Activated T-helper 17 cell treated with anti-CD3 and anti-CD28 coated beads, Interleukin-2, amount 50 U/mL, for 72 hours (primary cell): ENCODE measurements around the gene DOHH. TPM values are rescaled to one million over a fixed set of nuclear protein-coding genes. Genes with fewer than 3 reads are reported as not detected.

Source experiments
- ATAC-seq: fragments of 150-1000 bp; cut with Tn5 transposase; replicated peaks from 2 replicates; pipeline ENCODE4 v1.10.0; 2021; ENCODE audit warnings: mild to moderate bottlenecking, moderate library complexity
- H3K27ac Mint-ChIP-seq: one replicate; pipeline ENCODE4 v1.8.0; 2022; ENCODE audit warnings: mixed read lengths
- H3K27me3 Mint-ChIP-seq: one replicate; pipeline ENCODE4 v1.8.0; 2022; ENCODE audit warnings: mixed read lengths
- H3K36me3 Mint-ChIP-seq: one replicate; pipeline ENCODE4 v1.8.0; 2022; ENCODE audit warnings: low read depth, mild to moderate bottlenecking, mixed read lengths
- H3K4me1 Mint-ChIP-seq: one replicate; pipeline ENCODE4 v1.8.0; 2022; ENCODE audit warnings: mixed read lengths
- H3K4me3 Mint-ChIP-seq: one replicate; pipeline ENCODE4 v1.8.0; 2022; ENCODE audit warnings: mild to moderate bottlenecking, mixed read lengths
- H3K9me3 Mint-ChIP-seq: one replicate; pipeline ENCODE4 v1.8.0; 2022; ENCODE audit warnings: mixed read lengths
- total RNA-seq, 2 donors: library from RNA; stranded (reverse); gene quantifications; one replicate each; pipeline ENCODE4 v1.2.3, GENCODE V29; 2022

DOHH gene
- total RNA-seq, 2 donors from 2014 or later: 11.1 to 22.2 TPM

DNA sequence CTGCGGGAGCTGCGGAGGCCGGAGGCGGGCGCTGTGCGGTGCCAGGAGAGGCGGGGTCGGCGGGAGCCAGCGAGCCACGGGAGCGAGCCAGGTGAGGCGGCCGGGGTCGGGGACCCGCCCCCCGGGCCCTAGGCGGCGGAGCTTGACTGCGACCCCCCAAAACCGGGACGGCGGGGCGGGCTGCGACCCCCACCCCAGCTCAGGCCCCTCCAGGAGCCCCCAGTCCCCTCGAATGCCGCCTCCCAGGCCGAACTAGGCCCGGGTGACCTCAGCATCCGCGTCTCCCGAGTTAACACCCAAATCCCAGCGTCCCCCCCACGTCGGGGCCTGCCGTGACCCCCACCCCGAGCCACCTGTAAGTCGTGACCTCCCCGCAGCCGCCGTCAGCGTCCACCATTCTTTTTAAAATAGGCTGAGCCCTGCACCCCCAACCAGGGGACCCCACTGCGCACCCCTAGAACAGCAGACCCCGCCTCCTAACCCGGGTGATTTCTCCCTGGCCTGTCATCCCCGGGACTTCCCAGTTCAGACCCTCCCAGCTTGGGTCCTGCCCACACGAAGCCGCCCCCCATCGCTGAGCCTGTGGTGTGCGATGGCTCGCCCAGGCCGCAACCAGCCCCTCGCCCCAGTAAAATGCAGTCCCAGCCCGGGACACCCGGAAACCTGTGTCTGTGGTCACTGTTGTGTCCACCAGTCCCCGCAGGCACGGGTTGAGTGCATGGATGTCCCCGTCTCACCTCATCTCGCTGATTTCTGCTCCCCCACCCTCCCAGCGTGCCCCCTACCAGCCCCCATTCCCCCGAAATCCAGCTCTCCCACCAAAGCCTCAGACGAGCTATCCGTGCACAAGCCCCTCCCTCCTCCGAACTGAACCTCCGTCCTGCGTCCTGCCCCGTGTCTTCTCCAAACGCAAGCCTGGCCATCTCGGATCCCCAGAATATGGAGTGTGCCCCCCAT lies 6.2 kb upstream of the DOHH start:
- Mint-ChIP-seq H3K27me3 (no peaks in the 10 kb centered on the region), H3K4me1 (peaks cover 20% of the 10 kb centered on the region), H3K27ac (peak overlapping the region; percentile 97), H3K36me3 (peaks cover 32% of the 10 kb centered on the region), H3K4me3 (peak overlapping the region; percentile 81), H3K9me3 (no peaks in the 10 kb centered on the region)
- ATAC-seq: no peak

DNA sequence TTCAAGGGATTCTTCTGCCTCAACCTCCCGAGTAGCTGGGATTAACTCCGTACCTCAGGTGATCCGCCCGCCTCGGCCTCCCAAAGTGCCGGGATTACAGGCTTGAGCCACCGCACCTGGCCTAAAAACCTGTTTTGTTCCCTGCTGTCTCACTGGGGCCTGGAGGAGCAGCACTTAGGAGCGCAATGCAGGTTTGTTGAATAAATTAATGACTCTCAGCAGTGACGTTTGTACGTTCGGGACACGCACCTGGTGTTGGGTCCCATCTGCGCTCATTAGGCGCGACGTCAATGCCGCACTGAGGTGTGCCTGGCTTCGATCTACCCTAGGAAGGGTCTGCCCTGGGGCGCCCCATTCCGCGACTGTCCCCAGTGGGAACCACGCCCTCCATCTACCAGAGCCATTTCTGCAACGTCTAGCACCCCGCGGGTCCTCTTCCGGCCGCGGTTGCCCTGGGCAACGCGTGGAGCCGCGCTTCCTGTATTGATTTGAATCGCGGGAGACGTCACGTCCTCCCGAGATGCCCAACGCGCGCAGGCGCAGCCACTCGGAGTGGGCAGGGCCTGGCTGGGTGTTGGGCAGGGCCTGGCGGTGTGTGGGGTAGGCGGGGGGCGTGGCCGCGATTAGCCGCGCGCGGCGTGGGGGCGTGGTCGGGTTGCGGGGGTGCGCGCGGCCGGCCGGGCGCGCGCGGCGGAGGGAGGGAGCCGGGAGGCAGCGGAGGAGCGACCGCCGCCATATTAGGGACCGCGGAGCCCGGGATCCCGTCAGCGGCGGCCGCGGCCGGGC lies 5.3 kb upstream of the DOHH start, which contains the start of gene FZR1:
Gene FZR1, plus strand, starts transcription at position 714 of the 786 bp plus-strand sequence. CDS start 16,679 bp downstream, outside the sequence.
- Mint-ChIP-seq H3K36me3 (peaks cover 32% of the 10 kb centered on the region), H3K9me3 (peaks cover 3% of the 10 kb centered on the region), H3K4me3 (peak within 1 kb of the TSS; percentile 81), H3K27me3 (no peaks in the 10 kb centered on the region), H3K27ac (peak within 1 kb of the TSS; percentile 97), H3K4me1 (peaks cover 25% of the 10 kb centered on the region)
- ATAC-seq: peak; percentile 93

DNA sequence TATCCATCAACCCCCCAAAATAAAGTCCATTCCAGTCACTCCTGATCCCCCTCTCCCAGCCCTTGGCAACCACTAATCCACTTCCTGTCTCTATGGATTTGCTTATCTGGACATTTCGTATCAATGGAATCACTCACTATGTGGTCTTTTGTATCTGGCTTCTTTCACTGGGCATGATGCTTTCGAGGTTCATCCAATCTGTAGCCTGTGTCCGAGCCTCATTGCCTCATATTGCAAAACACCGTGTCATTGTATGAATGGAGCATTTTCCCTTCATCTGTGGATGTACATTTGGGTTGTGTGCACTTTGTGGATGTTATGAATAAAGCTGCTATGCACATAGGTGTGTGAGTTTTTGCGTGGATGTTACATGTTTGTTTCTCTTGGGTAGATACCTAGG lies 4.3 kb upstream of the DOHH start:
- H3K9me3 Mint-ChIP-seq: peaks cover 4% of the 10 kb centered on the region
- peaks cover 24% of the 10 kb centered on the region for H3K4me1 Mint-ChIP-seq
- H3K4me3 Mint-ChIP-seq: peak overlapping the region; percentile 81
- H3K27me3 Mint-ChIP-seq: no peaks in the 10 kb centered on the region
- H3K27ac Mint-ChIP-seq: no peak overlapping the region
- peaks cover 33% of the 10 kb centered on the region for H3K36me3 Mint-ChIP-seq
- no peak for ATAC-seq

DNA sequence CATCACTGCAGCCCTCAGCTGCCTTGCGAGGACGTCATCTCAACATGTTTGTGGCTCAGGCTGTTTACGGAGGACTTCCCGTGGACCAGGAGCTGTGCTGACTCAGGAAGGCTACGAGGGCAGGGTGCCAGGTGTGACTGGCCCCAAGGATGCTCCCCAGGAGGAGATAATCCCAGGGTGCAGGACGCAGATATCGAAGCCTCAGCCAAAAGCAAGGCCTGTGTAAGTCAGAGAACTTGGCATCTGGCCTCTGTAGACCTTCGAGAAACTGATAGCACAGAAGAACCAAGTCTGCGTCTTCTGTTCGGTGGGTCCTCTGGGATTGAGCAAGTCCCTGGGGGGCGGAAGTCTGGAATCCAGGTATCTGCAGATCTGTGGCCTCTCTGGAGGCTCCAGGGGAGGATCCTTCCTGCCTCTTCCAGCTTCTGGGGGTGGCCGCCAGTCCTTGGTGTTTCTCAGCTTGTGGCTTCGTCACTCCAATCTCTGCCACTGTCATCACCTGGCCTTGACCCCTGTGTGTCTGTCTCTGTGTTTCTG lies 2.6 kb upstream of the DOHH start:
- no peaks in the 10 kb centered on the region for H3K27me3 Mint-ChIP-seq
- H3K4me3 Mint-ChIP-seq: no peak overlapping the region
- no peak overlapping the region for H3K27ac Mint-ChIP-seq
- ATAC-seq: no peak
- peaks cover 4% of the 10 kb centered on the region for H3K9me3 Mint-ChIP-seq
- peaks cover 21% of the 10 kb centered on the region for H3K4me1 Mint-ChIP-seq
- peaks cover 18% of the 10 kb centered on the region for H3K36me3 Mint-ChIP-seq

DNA sequence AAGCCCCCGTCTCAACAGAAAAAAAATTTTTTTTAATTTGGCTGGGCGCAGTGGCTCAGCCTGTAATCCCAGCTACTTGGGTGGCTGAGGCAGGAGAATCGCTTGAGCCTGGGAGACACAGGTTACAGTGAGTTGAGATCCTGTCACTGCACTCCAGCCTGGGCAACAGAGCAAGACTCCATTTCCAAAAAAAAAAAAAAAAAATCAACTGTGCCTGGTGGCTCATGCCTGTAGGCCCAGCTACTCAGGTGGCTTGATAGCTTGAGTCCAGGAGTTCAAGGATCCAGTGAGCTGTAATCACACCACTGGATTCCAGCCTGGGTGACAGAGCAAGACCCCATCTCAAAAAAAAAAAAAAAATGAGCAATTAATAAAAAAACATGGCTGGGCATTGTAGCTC lies 1.3 kb upstream of the DOHH start:
- H3K27me3 Mint-ChIP-seq: no peaks in the 10 kb centered on the region
- H3K27ac Mint-ChIP-seq: no peak overlapping the region
- H3K9me3 Mint-ChIP-seq: peaks cover 4% of the 10 kb centered on the region
- H3K36me3 Mint-ChIP-seq: peaks cover 14% of the 10 kb centered on the region
- H3K4me3 Mint-ChIP-seq: no peak overlapping the region
- ATAC-seq: no peak
- H3K4me1 Mint-ChIP-seq: peaks cover 14% of the 10 kb centered on the region

DNA sequence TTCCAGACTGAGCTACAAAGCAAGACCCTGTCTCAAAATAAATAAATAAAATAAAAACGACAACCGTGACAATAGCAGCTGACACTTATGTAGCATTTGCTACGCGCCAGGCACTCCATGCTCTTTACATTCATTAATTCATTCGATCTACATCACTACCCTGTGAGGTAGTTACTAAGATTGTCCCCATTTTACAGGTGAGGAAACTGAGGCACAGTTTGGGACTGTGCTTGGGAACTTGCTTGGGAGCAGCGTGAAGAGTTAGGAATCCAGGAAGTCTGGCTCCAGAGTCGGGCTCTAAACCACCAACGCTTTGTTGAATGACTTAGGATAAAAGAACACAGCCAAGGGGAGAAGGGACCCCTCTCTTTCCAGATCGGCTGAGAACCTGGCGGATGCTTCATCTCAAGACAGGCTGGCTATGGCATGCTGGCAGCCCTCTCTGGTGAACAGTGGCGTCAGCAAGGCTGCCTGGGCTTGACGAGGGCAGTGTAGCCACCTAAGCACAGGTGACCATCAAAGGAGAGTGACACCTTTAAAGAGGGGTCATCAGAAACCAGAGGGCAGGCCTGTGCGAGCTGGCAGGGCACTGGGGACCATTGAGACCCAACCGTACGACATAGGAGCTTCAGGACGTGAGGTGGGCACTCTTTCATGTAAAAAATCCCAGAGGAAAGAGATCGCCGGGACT lies 591 bp downstream of the DOHH start:
- H3K4me1 Mint-ChIP-seq: peaks cover 14% of the 10 kb centered on the region
- H3K9me3 Mint-ChIP-seq: peaks cover 4% of the 10 kb centered on the region

DNA sequence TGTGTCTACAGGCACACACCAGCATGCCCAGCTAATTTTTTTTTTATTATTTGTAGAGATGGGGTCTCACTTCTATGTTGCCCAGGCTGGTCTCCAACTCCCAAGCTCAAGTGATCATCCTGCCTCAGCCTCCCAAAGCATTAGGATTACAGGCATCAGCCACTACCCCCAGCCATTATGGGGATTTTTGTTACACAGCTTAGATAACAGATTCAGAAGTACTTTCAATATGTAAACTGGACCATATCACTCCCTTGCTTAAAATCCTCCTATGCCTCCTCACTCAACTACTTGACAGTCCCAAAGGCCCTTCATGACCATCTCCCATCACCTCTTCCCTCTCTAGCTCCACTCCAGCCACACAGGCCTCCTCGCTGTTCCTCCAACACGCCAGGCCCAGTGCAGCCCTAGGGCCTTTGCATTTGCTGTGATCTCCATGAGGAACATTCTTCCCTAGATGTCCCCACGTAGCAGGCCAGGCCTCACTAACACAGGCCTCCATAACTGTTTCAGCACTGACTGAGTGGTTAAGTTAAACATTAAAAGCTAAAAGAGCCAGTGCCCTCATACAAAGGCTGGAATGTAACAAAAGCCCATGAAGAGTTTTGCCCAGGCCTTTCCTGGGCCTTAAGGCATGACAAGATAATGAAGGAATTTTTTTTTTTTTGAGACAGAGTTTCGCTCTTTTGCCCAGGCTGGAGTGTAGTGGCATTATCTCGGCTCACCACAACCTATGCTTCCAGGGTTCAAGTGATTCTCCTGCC lies 2.5 kb downstream of the DOHH start:
- no peaks in the 10 kb centered on the region for H3K27me3 Mint-ChIP-seq
- no peak overlapping the region for H3K4me3 Mint-ChIP-seq
- H3K36me3 Mint-ChIP-seq: peaks cover 44% of the 10 kb centered on the region
- H3K9me3 Mint-ChIP-seq: peaks cover 4% of the 10 kb centered on the region
- ATAC-seq: no peak
- H3K27ac Mint-ChIP-seq: peak overlapping the region; percentile 15
- H3K4me1 Mint-ChIP-seq: peaks cover 14% of the 10 kb centered on the region

More for the DNA sequence above, 591 bp downstream of the DOHH start:
- Mint-ChIP-seq H3K27ac (peak overlapping the region; percentile 100), H3K36me3 (peaks cover 27% of the 10 kb centered on the region), H3K4me3 (peak overlapping the region; percentile 94), H3K27me3 (no peaks in the 10 kb centered on the region)
- peak; percentile 7 for ATAC-seq

DNA sequence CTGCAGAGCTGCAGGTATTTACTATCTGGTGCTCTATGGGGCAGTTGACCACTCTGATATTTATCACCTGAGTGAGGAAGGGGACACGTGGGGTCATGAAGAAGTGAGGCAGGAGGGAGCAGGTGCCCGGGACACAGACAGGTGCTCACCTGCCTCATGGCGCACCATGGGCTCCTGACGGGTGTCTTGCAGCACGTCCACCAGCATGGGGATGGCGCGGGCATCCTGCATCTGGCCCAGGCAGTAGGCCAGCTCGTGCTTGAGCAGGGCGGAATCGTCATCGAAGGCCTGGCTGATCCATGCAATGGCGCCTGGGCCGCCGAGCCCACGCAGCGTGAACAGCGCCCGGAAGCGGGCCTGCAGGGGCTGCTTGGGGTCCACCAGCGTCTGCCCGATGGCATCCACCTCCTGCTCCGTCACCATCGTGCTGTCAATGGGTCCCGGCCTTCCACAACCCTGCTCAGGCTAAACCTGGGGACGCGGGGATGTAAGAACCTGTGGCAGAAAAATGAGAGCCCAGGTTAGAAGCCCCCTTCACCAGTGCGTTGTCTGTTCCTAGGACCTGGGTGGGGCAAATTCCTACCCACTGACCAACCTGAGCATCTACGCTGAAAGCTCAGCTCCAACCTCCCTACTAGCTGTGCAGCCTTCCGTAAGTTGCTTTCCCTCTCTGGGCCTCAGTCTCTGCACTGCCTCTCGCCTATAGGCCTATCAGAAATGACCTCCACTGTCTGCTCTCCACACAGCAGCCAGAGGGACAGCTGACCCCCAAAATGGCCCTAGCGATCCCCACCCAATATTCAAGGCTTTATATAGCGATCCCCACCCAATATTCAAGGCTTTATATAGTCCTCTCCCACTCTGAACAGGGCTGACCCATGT lies 3.8 kb downstream of the DOHH start:
- H3K27ac Mint-ChIP-seq: no peak overlapping the region
- no peak for ATAC-seq
- no peak overlapping the region for H3K4me3 Mint-ChIP-seq
- H3K36me3 Mint-ChIP-seq: peaks cover 52% of the 10 kb centered on the region
- H3K9me3 Mint-ChIP-seq: peaks cover 4% of the 10 kb centered on the region
- peaks cover 14% of the 10 kb centered on the region for H3K4me1 Mint-ChIP-seq
- no peaks in the 10 kb centered on the region for H3K27me3 Mint-ChIP-seq

DNA sequence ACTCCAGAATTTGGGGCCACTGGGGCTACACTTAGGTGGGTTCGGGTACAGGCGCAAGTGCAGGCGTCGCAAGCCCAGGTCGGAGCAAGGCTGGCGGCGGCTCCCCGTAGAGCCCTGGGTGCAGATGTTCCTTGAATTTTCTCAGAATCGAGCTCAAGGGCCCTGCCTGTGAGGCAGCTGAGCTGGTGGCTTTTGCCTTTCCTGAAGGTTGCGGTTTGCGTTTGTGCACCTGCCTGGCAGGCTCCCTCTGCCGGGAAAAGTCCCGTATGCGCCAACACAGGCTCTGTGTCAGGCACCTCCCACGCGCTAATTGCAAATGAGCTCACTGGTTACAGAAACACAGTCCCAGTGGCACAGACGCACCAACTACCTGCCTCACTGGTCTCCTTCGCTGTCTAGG lies 5.9 kb downstream of the DOHH start:
- Mint-ChIP-seq H3K27me3 (no peaks in the 10 kb centered on the region), H3K36me3 (peaks cover 45% of the 10 kb centered on the region), H3K4me3 (peak overlapping the region; percentile 46), H3K4me1 (peaks cover 6% of the 10 kb centered on the region), H3K27ac (peak overlapping the region; percentile 58), H3K9me3 (no peaks in the 10 kb centered on the region)
- peak; percentile 91 for ATAC-seq

DNA sequence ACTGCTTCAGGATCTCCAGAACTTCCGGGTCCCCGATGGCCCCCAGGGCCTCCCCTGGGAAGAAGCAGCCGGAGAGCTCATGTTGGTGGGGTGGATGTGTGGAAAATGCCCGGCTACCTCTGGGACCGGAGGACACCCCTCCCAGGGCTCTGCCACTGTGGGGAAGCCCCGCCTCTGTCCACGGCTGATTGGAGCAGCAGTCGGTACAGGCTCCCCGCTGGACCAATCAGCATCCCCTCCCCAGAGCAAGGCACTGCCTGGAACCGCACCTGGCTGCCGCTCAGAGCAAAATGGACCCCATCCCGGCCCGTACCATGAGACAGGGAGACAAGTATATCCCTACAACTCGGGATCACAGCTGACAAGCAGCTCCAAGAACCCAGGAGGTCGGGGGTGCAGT lies 6.4 kb downstream of the DOHH start:
- Mint-ChIP-seq H3K4me3 (peak overlapping the region; percentile 46), H3K9me3 (no peaks in the 10 kb centered on the region), H3K4me1 (peaks cover 2% of the 10 kb centered on the region), H3K36me3 (peaks cover 47% of the 10 kb centered on the region), H3K27me3 (no peaks in the 10 kb centered on the region), H3K27ac (peak overlapping the region; percentile 58)
- peak; percentile 81 for ATAC-seq

DNA sequence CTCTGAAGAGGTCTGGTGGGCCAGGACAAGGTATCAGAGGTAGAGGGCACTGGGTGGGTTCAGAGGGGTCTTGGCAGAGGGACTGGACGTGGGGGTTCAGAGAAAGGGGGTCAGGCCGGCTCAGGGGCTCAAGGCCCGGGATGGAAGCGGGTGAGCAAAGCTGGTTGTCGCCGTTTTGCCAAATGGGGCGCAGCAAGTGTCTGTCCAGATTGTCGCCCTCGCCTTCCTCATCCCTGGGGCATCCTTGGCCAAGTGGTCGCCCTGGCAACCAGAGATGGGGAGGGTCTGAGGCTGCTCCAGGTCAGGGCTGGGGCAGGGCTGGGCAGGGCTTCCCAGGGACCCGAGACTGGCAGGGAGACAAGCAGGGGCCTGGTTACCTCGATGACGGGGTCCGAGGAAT lies 6.8 kb downstream of the DOHH start:
- Mint-ChIP-seq H3K4me1 (no peaks in the 10 kb centered on the region), H3K27ac (no peak overlapping the region)

DNA sequence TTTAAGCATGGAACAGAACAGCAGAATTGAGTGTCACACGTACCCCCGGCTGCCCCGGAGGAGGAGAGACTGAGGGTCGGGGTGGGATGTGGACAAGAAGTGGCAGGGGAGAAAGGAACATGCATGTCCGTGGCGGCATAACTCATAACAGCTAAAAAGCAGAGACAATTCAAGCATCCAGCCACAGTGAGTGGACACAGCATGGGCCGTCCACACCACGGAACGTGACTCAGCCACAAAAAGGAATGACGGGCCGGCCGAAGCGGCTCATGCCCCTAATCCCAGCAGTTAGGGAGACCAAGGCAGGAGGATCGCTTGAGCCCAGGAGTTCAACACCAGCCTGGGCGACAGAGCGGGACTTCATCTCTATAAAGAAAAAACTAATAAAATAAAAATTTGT lies 7.6 kb downstream of the DOHH start:
- H3K27ac Mint-ChIP-seq: no peak overlapping the region
- peaks cover 51% of the 10 kb centered on the region for H3K36me3 Mint-ChIP-seq
- no peaks in the 10 kb centered on the region for H3K4me1 Mint-ChIP-seq
- no peaks in the 10 kb centered on the region for H3K27me3 Mint-ChIP-seq
- ATAC-seq: no peak
- no peaks in the 10 kb centered on the region for H3K9me3 Mint-ChIP-seq
- no peak overlapping the region for H3K4me3 Mint-ChIP-seq

More for the DNA sequence above, 6.8 kb downstream of the DOHH start:
- Mint-ChIP-seq H3K4me3 (no peak overlapping the region), H3K27me3 (no peaks in the 10 kb centered on the region), H3K9me3 (no peaks in the 10 kb centered on the region), H3K36me3 (peaks cover 51% of the 10 kb centered on the region)
- ATAC-seq: no peak
